ENCODE measurements around the gene CYTH2. TPM values are rescaled to one million over a fixed set of nuclear protein-coding genes. Genes with fewer than 3 reads are reported as not detected.

CYTH2 gene
- total RNA-seq, 1 donor from 2014 or later, result 139 TPM

DNA sequence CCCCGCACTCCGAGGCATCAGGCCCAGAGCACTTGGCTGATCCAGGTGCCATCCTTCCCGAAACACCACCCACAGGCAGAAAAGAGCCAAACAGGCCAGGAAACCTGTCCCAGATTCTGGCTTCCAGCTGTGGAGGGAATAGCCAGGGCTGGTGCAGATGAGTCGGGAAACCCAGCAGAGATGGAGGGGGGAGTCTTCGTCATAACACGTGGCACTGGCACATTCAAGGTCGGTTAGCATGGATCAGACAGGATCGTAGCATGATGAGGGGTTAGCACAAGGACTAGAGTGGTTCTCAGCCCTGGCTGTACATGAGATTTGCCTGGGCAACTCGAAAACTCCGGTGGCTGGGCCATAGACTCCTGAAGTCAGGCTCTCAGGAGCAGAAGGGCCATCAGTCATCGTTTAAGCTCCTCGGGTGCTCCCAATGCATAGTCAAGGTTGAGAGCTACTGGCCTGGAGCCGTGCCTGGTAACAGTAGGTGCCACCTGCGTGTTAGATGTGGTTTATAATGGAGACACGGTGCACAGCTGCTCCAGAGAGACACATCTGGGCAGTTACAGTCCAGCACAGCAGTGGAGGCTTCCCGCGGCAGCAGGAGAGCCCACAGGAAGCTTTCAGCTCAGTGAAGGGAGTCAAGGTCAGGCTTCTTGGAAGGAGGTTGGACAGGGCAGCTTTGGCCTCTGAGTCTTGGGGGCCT, 6.3 kb downstream of the CYTH2 start:
- Mint-ChIP-seq H3K4me1 (ENCODE audit: unreplicated experiment) (no peaks in the 10 kb centered on the region), H3K4me3 (no peak overlapping the region), H3K9me3 (no peaks in the 10 kb centered on the region), H3K36me3 (peaks cover 25% of the 10 kb centered on the region), H3K27ac (no peak overlapping the region), H3K27me3 (no peaks in the 10 kb centered on the region)
- DNase-seq (ENCODE audit: extremely low spot score, unreplicated experiment), result no peak
- TF ChIP-seq, protein P1, sequence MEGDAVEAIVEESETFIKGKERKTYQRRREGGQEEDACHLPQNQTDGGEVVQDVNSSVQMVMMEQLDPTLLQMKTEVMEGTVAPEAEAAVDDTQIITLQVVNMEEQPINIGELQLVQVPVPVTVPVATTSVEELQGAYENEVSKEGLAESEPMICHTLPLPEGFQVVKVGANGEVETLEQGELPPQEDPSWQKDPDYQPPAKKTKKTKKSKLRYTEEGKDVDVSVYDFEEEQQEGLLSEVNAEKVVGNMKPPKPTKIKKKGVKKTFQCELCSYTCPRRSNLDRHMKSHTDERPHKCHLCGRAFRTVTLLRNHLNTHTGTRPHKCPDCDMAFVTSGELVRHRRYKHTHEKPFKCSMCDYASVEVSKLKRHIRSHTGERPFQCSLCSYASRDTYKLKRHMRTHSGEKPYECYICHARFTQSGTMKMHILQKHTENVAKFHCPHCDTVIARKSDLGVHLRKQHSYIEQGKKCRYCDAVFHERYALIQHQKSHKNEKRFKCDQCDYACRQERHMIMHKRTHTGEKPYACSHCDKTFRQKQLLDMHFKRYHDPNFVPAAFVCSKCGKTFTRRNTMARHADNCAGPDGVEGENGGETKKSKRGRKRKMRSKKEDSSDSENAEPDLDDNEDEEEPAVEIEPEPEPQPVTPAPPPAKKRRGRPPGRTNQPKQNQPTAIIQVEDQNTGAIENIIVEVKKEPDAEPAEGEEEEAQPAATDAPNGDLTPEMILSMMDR (conservative IDR thresholded peaks at IDR 0.05), result no peak

DNA sequence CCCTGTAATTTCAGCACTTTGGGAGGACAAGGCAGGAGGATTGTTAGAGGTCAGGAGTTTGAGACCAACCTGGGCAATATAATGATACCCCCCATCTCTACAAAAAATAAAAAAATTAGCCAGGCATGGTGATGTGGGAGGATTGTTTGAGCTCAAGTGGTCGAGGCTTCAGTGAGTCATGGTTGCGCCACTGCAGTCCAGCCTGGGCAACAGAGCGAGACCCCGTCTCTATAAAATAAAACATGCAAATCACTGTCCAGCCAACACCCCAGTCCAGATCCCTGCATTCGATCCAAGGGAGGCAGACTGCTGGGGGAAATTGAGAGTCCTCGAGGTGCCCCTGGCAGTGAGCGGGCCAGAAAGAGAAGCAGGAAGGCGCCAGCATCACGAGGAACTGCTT, 7.0 kb downstream of the CYTH2 start:
- Mint-ChIP-seq H3K36me3 (peaks cover 22% of the 10 kb centered on the region), H3K27me3 (no peaks in the 10 kb centered on the region), H3K9me3 (no peaks in the 10 kb centered on the region), H3K4me1 (ENCODE audit: unreplicated experiment) (no peaks in the 10 kb centered on the region), H3K27ac (no peak overlapping the region), H3K4me3 (no peak overlapping the region)
- no peak for DNase-seq (ENCODE audit: extremely low spot score, unreplicated experiment)
- TF ChIP-seq, protein P1 (conservative IDR thresholded peaks at IDR 0.05), result no peak

DNA sequence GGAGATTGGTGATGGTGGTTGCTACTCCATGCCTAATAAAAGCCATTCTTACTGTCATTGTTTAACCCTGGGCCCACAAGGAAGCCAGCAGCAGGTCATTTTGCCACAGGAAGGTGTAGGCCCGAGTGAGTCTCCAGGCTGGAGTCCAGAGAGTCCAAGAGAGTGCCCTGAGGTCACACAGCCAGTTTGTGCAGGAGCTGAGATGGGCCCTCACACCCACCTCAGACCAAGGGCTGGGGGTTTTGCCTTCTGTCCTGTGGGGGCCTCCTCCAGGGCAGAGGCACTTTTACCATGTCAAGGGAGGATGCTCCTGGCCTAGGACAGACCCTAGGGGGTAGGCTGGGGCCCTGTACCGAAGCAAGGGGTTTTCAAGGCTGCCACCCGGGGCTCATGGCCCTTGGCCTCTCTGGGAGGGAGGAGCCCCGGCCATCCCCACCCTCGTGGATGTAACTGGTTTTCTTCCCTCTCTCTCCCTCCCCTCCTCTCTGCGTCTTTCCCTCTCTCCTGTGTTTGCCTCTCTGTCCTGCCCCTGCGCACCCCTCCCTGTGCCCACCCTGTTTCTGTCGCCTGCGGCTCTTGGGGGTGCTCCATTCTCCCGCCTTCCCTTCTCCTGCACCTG, 8.0 kb downstream of the CYTH2 start:
- no peak for DNase-seq (ENCODE audit: extremely low spot score, unreplicated experiment)
- no peaks in the 10 kb centered on the region for H3K27me3 Mint-ChIP-seq
- H3K4me3 Mint-ChIP-seq, result no peak overlapping the region
- TF ChIP-seq, protein P1 (conservative IDR thresholded peaks at IDR 0.05), result no peak
- peaks cover 25% of the 10 kb centered on the region for H3K36me3 Mint-ChIP-seq
- H3K27ac Mint-ChIP-seq, result no peak overlapping the region
- H3K9me3 Mint-ChIP-seq, result no peaks in the 10 kb centered on the region
- no peaks in the 10 kb centered on the region for H3K4me1 Mint-ChIP-seq (ENCODE audit: unreplicated experiment)

DNA sequence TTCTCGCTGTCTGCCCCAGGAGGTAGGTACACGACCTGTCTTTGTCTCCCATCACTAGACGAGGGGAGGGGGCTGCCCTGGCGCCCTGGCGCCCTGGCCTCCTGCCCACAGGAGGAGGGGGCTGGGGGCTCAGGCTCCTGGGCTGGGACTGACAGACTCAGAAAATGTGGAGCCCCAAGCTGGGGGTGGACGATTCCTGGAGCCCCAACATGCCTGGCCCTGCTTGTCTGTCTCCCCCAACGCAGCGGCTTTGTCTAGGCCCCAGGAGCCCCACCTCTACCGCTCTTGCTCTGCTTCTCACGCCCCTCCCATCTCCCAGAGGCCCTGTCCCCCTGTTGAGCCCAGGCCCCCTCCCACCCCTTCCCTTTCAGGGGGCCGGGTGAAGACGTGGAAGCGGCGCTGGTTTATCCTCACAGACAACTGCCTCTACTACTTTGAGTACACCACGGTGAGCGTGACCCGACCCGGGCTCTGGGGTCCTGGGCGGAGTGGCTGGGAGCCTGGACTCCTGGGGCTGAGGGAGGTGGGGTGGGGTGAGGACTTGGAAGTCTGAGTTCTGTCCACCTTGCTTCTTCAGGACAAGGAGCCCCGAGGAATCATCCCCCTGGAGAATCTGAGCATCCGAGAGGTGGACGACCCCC, 8.6 kb downstream of the CYTH2 start:
- no peak overlapping the region for H3K27ac Mint-ChIP-seq
- no peak for DNase-seq (ENCODE audit: extremely low spot score, unreplicated experiment)
- TF ChIP-seq, protein P1 (conservative IDR thresholded peaks at IDR 0.05), result no peak
- no peaks in the 10 kb centered on the region for H3K4me1 Mint-ChIP-seq (ENCODE audit: unreplicated experiment)
- no peak overlapping the region for H3K4me3 Mint-ChIP-seq
- H3K9me3 Mint-ChIP-seq, result no peaks in the 10 kb centered on the region
- no peaks in the 10 kb centered on the region for H3K27me3 Mint-ChIP-seq
- H3K36me3 Mint-ChIP-seq, result peaks cover 26% of the 10 kb centered on the region

DNA sequence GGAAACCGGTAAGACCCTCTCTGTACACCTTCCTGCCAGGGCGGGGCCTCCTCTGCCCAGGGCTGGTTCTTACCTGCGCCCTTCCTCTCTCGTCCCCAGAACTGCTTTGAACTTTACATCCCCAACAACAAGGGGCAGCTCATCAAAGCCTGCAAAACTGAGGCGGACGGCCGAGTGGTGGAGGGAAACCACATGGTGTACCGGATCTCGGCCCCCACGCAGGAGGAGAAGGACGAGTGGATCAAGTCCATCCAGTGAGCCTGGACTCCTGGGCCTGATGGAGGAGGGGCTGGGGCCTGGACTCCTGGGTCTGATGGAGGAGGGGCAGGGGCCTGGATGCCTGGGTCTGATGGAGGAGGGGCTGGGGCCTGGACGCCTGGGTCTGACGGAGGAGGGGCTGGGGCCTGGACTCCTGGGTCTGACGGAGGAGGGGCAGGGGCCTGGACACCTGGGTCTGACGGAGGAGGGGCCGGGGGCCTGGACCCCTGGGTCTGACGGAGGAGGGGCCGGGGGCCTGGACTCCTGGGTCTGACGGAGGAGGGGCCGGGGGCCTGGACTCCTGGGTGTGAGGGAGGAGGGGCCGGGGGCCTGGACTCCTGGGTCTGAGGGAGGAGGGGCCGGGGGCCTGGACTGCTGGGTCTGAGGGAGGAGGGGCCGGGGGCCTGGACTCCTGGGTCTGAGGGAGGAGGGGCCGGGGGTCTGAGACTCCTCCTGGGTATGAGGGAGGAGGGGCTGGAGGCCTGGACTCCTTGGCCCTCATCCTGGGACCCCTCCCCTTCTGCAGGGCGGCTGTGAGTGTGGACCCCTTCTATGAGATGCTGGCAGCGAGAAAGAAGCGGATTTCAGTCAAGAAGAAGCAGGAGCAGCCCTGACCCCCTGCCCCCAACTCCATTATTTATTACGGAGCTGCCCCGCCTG, 9.4 kb downstream of the CYTH2 start:
- Mint-ChIP-seq H3K36me3 (peaks cover 20% of the 10 kb centered on the region), H3K4me3 (no peak overlapping the region), H3K27me3 (no peaks in the 10 kb centered on the region), H3K9me3 (no peaks in the 10 kb centered on the region), H3K27ac (no peak overlapping the region), H3K4me1 (ENCODE audit: unreplicated experiment) (no peaks in the 10 kb centered on the region)
- TF ChIP-seq, protein P1 (conservative IDR thresholded peaks at IDR 0.05), result no peak
- DNase-seq (ENCODE audit: extremely low spot score, unreplicated experiment), result no peak

Measured in type B pancreatic cell (in vitro differentiated cells).